ENCODE results near the gene CHST13. TPM values are rescaled to one million over a fixed set of nuclear protein-coding genes. Genes with fewer than 3 reads are reported as not detected.
"Not testable (repeated sequence)": the region's sequence is repeated elsewhere in the genome, so short reads cannot be mapped to it uniquely, and the experiment has no call there.

Gene CHST13
- total RNA-seq, 5 donors from 2014 or later (not counting 1 experiment from before 2014, with no cell fraction given) = 0.20 TPM; not detected in 4

GRCh38 chr3:126578702-126579101, 54.7 kb downstream of the CHST13 start:
- no peak for DNase-seq
- no peaks in the 10 kb centered on the region for H3K36me3 ChIP-seq (ENCODE audit: control insufficient read depth in 2 of 2, extremely low read depth in 1 of 2, insufficient read depth in 1 of 2, low read length in 1 of 2)
- ChIA-PET POLR2A (no interaction called here), CTCF (no interaction called here)
- no peak overlapping the region for H3K4me3 ChIP-seq (ENCODE audit: control insufficient read depth in 1 of 2, extremely low read depth in 1 of 2, low read length in 1 of 2)
- Mint-ChIP-seq H3K27ac (no peak overlapping the region), H3K9me3 (no peaks in the 10 kb centered on the region), H3K27me3 (peaks cover 7 to 34% of the 10 kb centered on the region in 2 donors), H3K4me1 (no peaks in the 10 kb centered on the region), H3K36me3 (no peaks in the 10 kb centered on the region), H3K4me3 (no peak overlapping the region)
- peaks cover 0 to 21% of the 10 kb centered on the region in 2 experiments for H3K27me3 ChIP-seq (replicated peaks in 1 of 2; ENCODE audit: control insufficient read depth in 2 of 2, extremely low read depth in 1 of 2, insufficient read depth in 2 of 2, low read length in 1 of 2)
- no peaks in the 10 kb centered on the region for H3K9me3 ChIP-seq
- no peak for ATAC-seq (replicated peaks in 1 of 4)
- H3K27ac ChIP-seq (ENCODE audit: low read length) = no peak overlapping the region
- WGBS (ENCODE audit: insufficient coverage) = 92% methylated on average over 2 of the region's 7 CpGs
- H3K4me1 ChIP-seq (ENCODE audit: control insufficient read depth in 1 of 2, extremely low read depth in 1 of 2, insufficient read depth in 2 of 2, low read length in 2 of 2) = no peaks in the 10 kb centered on the region

- no peaks in the 10 kb centered on the region for H3K4me1 Mint-ChIP-seq
- ChIA-PET POLR2A (no interaction called here), CTCF (no interaction called here)
- H3K4me3 Mint-ChIP-seq = no peak overlapping the region
- Histone ChIP-seq H3K4me3 (ENCODE audit: control insufficient read depth in 1 of 2, extremely low read depth in 1 of 2, low read length in 1 of 2) (no peak overlapping the region), H3K9me3 (no peaks in the 10 kb centered on the region), H3K36me3 (ENCODE audit: control insufficient read depth in 2 of 2, extremely low read depth in 1 of 2, insufficient read depth in 1 of 2, low read length in 1 of 2) (no peaks in the 10 kb centered on the region), H3K4me1 (ENCODE audit: control insufficient read depth in 1 of 2, extremely low read depth in 1 of 2, insufficient read depth in 2 of 2, low read length in 2 of 2) (no peaks in the 10 kb centered on the region), H3K27me3 (replicated peaks in 1 of 2; ENCODE audit: control insufficient read depth in 2 of 2, extremely low read depth in 1 of 2, insufficient read depth in 2 of 2, low read length in 1 of 2) (peaks cover 0 to 20% of the 10 kb centered on the region in 2 experiments), H3K27ac (ENCODE audit: low read length) (no peak overlapping the region)
- DNase-seq (no peak), ATAC-seq (replicated peaks in 1 of 4) (no peak)
- no peaks in the 10 kb centered on the region for H3K36me3 Mint-ChIP-seq
- H3K27ac Mint-ChIP-seq = no peak overlapping the region
- H3K9me3 Mint-ChIP-seq = no peaks in the 10 kb centered on the region
- H3K27me3 Mint-ChIP-seq = peaks cover 10 to 24% of the 10 kb centered on the region in 2 donors
- WGBS (ENCODE audit: insufficient coverage) = 100% methylated on average over 1 of the region's 5 CpGs
These were observed 56.8 kb downstream of the CHST13 start for GRCh38 chr3:126580746-126581145.

- no peak overlapping the region for H3K27ac ChIP-seq (ENCODE audit: low read length)
- no peaks in the 10 kb centered on the region for H3K36me3 ChIP-seq (ENCODE audit: control insufficient read depth in 2 of 2, extremely low read depth in 1 of 2, insufficient read depth in 1 of 2, low read length in 1 of 2)
- Mint-ChIP-seq H3K36me3 (no peaks in the 10 kb centered on the region), H3K27me3 (peaks cover 10 to 19% of the 10 kb centered on the region in 2 donors), H3K4me3 (no peak overlapping the region), H3K27ac (no peak overlapping the region), H3K4me1 (no peaks in the 10 kb centered on the region), H3K9me3 (no peaks in the 10 kb centered on the region)
- no peak overlapping the region for H3K4me3 ChIP-seq (ENCODE audit: control insufficient read depth in 1 of 2, extremely low read depth in 1 of 2, low read length in 1 of 2)
- DNase-seq = no peak
- H3K9me3 ChIP-seq = no peaks in the 10 kb centered on the region
- H3K4me1 ChIP-seq (ENCODE audit: control insufficient read depth in 1 of 2, extremely low read depth in 1 of 2, insufficient read depth in 2 of 2, low read length in 2 of 2) = no peaks in the 10 kb centered on the region
- CTCF ChIA-PET = no interaction called here
- no CpG with 5 or more reads among the region's 2 CpGs for WGBS (ENCODE audit: insufficient coverage)
- ATAC-seq (replicated peaks in 1 of 4) = no peak
- peaks cover 0 to 20% of the 10 kb centered on the region in 2 experiments for H3K27me3 ChIP-seq (replicated peaks in 1 of 2; ENCODE audit: control insufficient read depth in 2 of 2, extremely low read depth in 1 of 2, insufficient read depth in 2 of 2, low read length in 1 of 2)
- POLR2A ChIA-PET = no interaction called here
These were observed 57.6 kb downstream of the CHST13 start for GRCh38 chr3:126581569-126581968.

- Histone ChIP-seq H3K4me3 (ENCODE audit: control insufficient read depth in 1 of 2, extremely low read depth in 1 of 2, low read length in 1 of 2) (no peak overlapping the region), H3K27me3 (replicated peaks in 1 of 2; ENCODE audit: control insufficient read depth in 2 of 2, extremely low read depth in 1 of 2, insufficient read depth in 2 of 2, low read length in 1 of 2) (peaks cover 0 to 17% of the 10 kb centered on the region in 2 experiments)
These were observed 58.4 kb downstream of the CHST13 start for GRCh38 chr3:126582311-126582710.

GRCh38 chr3:126591515-126591914, 67.6 kb downstream of the CHST13 start:
- H3K36me3 Mint-ChIP-seq; ATAC-seq (replicated peaks in 1 of 4); H3K27ac ChIP-seq (ENCODE audit: low read length); H3K27ac Mint-ChIP-seq; H3K27me3 ChIP-seq (replicated peaks in 1 of 2; ENCODE audit: control insufficient read depth in 2 of 2, extremely low read depth in 1 of 2, insufficient read depth in 2 of 2, low read length in 1 of 2); POLR2A ChIA-PET; H3K4me1 ChIP-seq (ENCODE audit: control insufficient read depth in 1 of 2, extremely low read depth in 1 of 2, insufficient read depth in 2 of 2, low read length in 2 of 2); CTCF ChIA-PET; H3K4me3 ChIP-seq (ENCODE audit: control insufficient read depth in 1 of 2, extremely low read depth in 1 of 2, low read length in 1 of 2); H3K4me1 Mint-ChIP-seq; H3K9me3 ChIP-seq; H3K4me3 Mint-ChIP-seq; DNase-seq; H3K36me3 ChIP-seq (ENCODE audit: control insufficient read depth in 2 of 2, extremely low read depth in 1 of 2, insufficient read depth in 1 of 2, low read length in 1 of 2): not testable (repeated sequence)
- 31% methylated on average over 2 of the region's 5 CpGs for WGBS (ENCODE audit: insufficient coverage)
- peaks cover 4 to 11% of the 10 kb centered on the region in 2 donors for H3K27me3 Mint-ChIP-seq
- peaks cover 7 to 26% (median 9%) of the 10 kb centered on the region in 3 donors for H3K9me3 Mint-ChIP-seq

More at GRCh38 chr3:126582311-126582710, 58.4 kb downstream of the CHST13 start:
- Histone ChIP-seq H3K27ac (ENCODE audit: low read length) (no peak overlapping the region), H3K9me3 (no peaks in the 10 kb centered on the region), H3K4me1 (ENCODE audit: control insufficient read depth in 1 of 2, extremely low read depth in 1 of 2, insufficient read depth in 2 of 2, low read length in 2 of 2) (no peaks in the 10 kb centered on the region), H3K36me3 (ENCODE audit: control insufficient read depth in 2 of 2, extremely low read depth in 1 of 2, insufficient read depth in 1 of 2, low read length in 1 of 2) (no peaks in the 10 kb centered on the region)
- DNase-seq (no peak), ATAC-seq (replicated peaks in 1 of 4) (no peak)
- Mint-ChIP-seq H3K27me3 (peaks cover 10 to 14% of the 10 kb centered on the region in 2 donors), H3K36me3 (no peaks in the 10 kb centered on the region), H3K4me3 (no peak overlapping the region), H3K9me3 (no peaks in the 10 kb centered on the region), H3K27ac (no peak overlapping the region), H3K4me1 (no peaks in the 10 kb centered on the region)
- CTCF ChIA-PET = no interaction called here
- WGBS (ENCODE audit: insufficient coverage) = 90% methylated on average over 1 of the region's 4 CpGs
- POLR2A ChIA-PET = no interaction called here

Other genes starting within 250 kb of the CHST13 start
- gene KLF15, start 166.7 kb upstream of the CHST13 start, total RNA-seq = under 1 TPM; 0.26 to 0.75 (median 0.35) TPM
- gene CFAP100, start 129.2 kb upstream of the CHST13 start, total RNA-seq = not detected
- gene ZXDC, start 48.3 kb upstream of the CHST13 start, total RNA-seq = 10 to 100 TPM; 57.6 to 68.7 (median 61.8) TPM
- gene UROC1, start 6.4 kb upstream of the CHST13 start, total RNA-seq = under 1 TPM in 1 of 5 donors, not detected in 4; 0.09 TPM
- not detected for gene C3orf22, start 34.8 kb downstream of the CHST13 start, total RNA-seq
- gene TXNRD3, start 131.0 kb downstream of the CHST13 start, total RNA-seq = 1 to 10 TPM; 2.0 to 4.8 (median 4.0) TPM
- 10 to 100 TPM in 2 of 5 donors, 1 to 10 TPM in 3; 8.8 to 12.3 (median 9.7) TPM for gene CHCHD6, start 180.1 kb downstream of the CHST13 start, total RNA-seq

All from T-cell (primary cell).